ENCODE results near the gene FAP.

Gene FAP

DNA sequence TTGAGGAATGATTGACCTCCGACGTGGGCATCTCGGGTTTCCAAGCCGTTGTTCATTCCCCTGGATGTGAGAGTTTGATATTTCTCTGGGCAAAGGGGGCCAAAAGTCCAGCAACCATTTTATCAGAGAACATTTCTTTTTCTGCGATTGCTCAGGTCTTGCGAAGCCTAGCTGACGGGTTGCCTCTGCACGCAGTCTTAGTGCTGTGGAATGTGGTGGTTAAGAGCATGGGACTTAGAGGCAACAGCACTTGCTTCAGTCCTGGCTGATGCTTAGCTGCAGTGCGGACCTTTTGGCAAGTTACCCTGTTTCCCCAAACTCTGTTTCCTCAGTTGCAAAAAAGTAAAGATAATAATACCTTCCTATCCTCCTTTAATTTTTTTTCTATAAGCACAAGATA lies 45.0 kb downstream of the FAP start:
- Histone ChIP-seq H4K8ac (ENCODE audit: low read length) (no peak overlapping the region), H3K23ac (ENCODE audit: low read length in 2 of 2) (no peak overlapping the region), H4K91ac (ENCODE audit: low read length) (no peak overlapping the region), H3K18ac (ENCODE audit: low read depth in 1 of 2, low read length in 2 of 2) (no peak overlapping the region), H3K27me3 (ENCODE audit: control insufficient read depth in 1 of 2, insufficient read depth in 1 of 2, low read length in 2 of 2) (no peaks in the 10 kb centered on the region), H3K27ac (ENCODE audit: low read length, poor library complexity, severe bottlenecking) (no peak overlapping the region), H3K4me3 (ENCODE audit: insufficient read depth in 1 of 2, low read depth in 1 of 2, low read length in 2 of 2) (no peak overlapping the region), H2BK15ac (ENCODE audit: low read depth, poor library complexity, severe bottlenecking) (no peak overlapping the region), H3K79me1 (replicated peaks; ENCODE audit: low read length, poor library complexity, severe bottlenecking) (no peaks in the 10 kb centered on the region), H3K36me3 (ENCODE audit: control insufficient read depth in 1 of 2, insufficient read depth in 2 of 2, low read depth in 1 of 2, low read length in 2 of 2) (peaks cover 0 to 100% of the 10 kb centered on the region in 2 experiments), H3K9ac (ENCODE audit: low read length) (no peak overlapping the region), H3K9me3 (ENCODE audit: control insufficient read depth, low read length) (no peaks in the 10 kb centered on the region), H3K14ac (ENCODE audit: low read length in 2 of 2) (peak overlapping the region in 1 of 2 experiments; percentile 26), H2BK12ac (ENCODE audit: low read length in 2 of 2) (no peak overlapping the region), H2AK5ac (ENCODE audit: low read length, severe bottlenecking) (no peak overlapping the region), H2BK5ac (ENCODE audit: low read depth, low read length, poor library complexity, severe bottlenecking) (no peak overlapping the region), H2BK120ac (ENCODE audit: low read depth, low read length) (no peak overlapping the region), H2AFZ (ENCODE audit: low read depth, low read length) (no peak overlapping the region), H3K4ac (ENCODE audit: low read depth in 1 of 2, low read length in 2 of 2) (no peak overlapping the region), H3K4me1 (ENCODE audit: control insufficient read depth, insufficient read depth, low read depth, low read length) (peaks cover 5% of the 10 kb centered on the region), H3K4me2 (ENCODE audit: low read length, poor library complexity, severe bottlenecking) (no peak overlapping the region)
- 86% methylated on average over 9 of the region's 9 CpGs for WGBS
- peak; percentile 35 for DNase-seq

DNA sequence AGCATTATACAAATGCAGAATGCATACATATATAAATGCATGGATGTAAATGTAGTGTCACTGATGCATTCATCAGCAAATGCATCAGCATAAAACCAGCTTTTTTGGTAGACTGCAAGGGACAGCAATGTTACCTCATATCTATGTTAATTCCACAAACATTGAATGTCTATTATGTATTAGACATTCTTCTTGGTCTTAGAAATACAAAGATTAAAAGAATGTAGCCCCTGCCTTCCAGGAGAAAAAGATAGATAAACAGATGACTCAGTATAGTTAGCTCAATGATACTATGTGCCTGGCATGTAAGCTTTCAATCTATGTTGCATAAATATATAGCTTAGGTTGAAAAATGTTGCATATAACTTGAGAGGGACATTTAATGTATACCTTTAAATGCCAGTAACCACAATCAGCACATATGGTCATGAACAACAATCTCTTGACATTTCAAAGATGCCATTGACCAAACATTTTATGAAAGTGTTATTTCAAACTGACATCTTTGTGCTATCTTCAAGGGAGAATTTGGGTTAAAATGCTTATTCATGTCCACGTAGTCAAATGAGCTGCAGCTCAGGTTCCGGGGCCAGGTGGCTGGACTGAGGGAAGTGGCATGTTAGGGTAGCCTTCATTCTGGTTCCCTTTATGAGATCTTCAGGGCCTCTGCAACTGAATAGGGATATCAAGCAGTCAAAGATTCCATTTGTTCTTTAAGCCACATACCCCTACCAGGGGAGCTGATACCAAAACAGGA lies 46.0 kb downstream of the FAP start:
- Histone ChIP-seq H3K9me3 (ENCODE audit: control insufficient read depth, low read length) (no peaks in the 10 kb centered on the region), H3K27ac (ENCODE audit: low read length, poor library complexity, severe bottlenecking) (peak overlapping the region; percentile 66), H3K4ac (ENCODE audit: low read depth in 1 of 2, low read length in 2 of 2) (no peak overlapping the region)

DNA sequence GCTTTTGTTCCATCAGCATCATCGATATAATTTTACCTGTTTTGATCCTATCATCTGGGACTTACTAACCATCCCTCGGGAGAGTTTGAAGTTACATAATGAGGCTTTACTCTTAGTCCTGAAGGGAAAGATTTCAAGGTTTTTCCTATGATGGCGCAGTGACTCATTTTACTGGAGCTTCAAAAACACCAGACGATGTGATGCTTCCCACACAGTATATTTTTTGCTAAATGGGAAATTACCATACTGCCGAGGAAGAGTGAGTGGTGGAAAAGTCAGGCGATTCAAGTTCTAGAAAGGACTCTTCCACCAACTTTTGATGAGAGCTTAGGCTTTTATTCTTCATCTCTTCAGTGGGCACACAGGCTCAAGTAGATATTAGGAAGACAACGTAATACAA lies 46.6 kb downstream of the FAP start:
- Histone ChIP-seq H3K9me3 (ENCODE audit: control insufficient read depth, low read length) (no peaks in the 10 kb centered on the region), H2AK5ac (ENCODE audit: low read length, severe bottlenecking) (no peak overlapping the region), H3K14ac (ENCODE audit: low read length in 2 of 2) (no peak overlapping the region), H2AFZ (ENCODE audit: low read depth, low read length) (no peak overlapping the region), H4K8ac (ENCODE audit: low read length) (no peak overlapping the region), H3K23ac (ENCODE audit: low read length in 2 of 2) (no peak overlapping the region), H3K36me3 (ENCODE audit: control insufficient read depth in 1 of 2, insufficient read depth in 2 of 2, low read depth in 1 of 2, low read length in 2 of 2) (peaks cover 0 to 100% of the 10 kb centered on the region in 2 experiments), H3K79me1 (replicated peaks; ENCODE audit: low read length, poor library complexity, severe bottlenecking) (no peaks in the 10 kb centered on the region), H2BK5ac (ENCODE audit: low read depth, low read length, poor library complexity, severe bottlenecking) (no peak overlapping the region), H3K18ac (ENCODE audit: low read depth in 1 of 2, low read length in 2 of 2) (no peak overlapping the region), H2BK12ac (ENCODE audit: low read length in 2 of 2) (no peak overlapping the region), H3K4ac (ENCODE audit: low read depth in 1 of 2, low read length in 2 of 2) (no peak overlapping the region), H2BK15ac (ENCODE audit: low read depth, poor library complexity, severe bottlenecking) (no peak overlapping the region), H3K4me2 (ENCODE audit: low read length, poor library complexity, severe bottlenecking) (no peak overlapping the region), H3K9ac (ENCODE audit: low read length) (no peak overlapping the region), H3K4me1 (ENCODE audit: control insufficient read depth, insufficient read depth, low read depth, low read length) (peaks cover 5% of the 10 kb centered on the region), H3K4me3 (ENCODE audit: insufficient read depth in 1 of 2, low read depth in 1 of 2, low read length in 2 of 2) (no peak overlapping the region), H3K27ac (ENCODE audit: low read length, poor library complexity, severe bottlenecking) (peak overlapping the region; percentile 66), H3K27me3 (ENCODE audit: control insufficient read depth in 1 of 2, insufficient read depth in 1 of 2, low read length in 2 of 2) (no peaks in the 10 kb centered on the region), H4K91ac (ENCODE audit: low read length) (no peak overlapping the region), H2BK120ac (ENCODE audit: low read depth, low read length) (no peak overlapping the region)
- DNase-seq, result peak; percentile 68
- 69% methylated on average over 6 of the region's 7 CpGs for whole genome bisulfite sequencing

More for the DNA sequence above, 46.0 kb downstream of the FAP start:
- H2BK15ac ChIP-seq (ENCODE audit: low read depth, poor library complexity, severe bottlenecking), result no peak overlapping the region
- no peak overlapping the region for H2BK12ac ChIP-seq (ENCODE audit: low read length in 2 of 2)
- no peak overlapping the region for H3K23ac ChIP-seq (ENCODE audit: low read length in 2 of 2)
- H2AFZ ChIP-seq (ENCODE audit: low read depth, low read length), result no peak overlapping the region
- H2AK5ac ChIP-seq (ENCODE audit: low read length, severe bottlenecking), result no peak overlapping the region
- H3K27me3 ChIP-seq (ENCODE audit: control insufficient read depth in 1 of 2, insufficient read depth in 1 of 2, low read length in 2 of 2), result no peaks in the 10 kb centered on the region
- no peak overlapping the region for H3K9ac ChIP-seq (ENCODE audit: low read length)
- H3K4me3 ChIP-seq (ENCODE audit: insufficient read depth in 1 of 2, low read depth in 1 of 2, low read length in 2 of 2), result no peak overlapping the region
- WGBS, result 80% methylated on average over 2 of the region's 2 CpGs
- H2BK5ac ChIP-seq (ENCODE audit: low read depth, low read length, poor library complexity, severe bottlenecking), result no peak overlapping the region
- H4K91ac ChIP-seq (ENCODE audit: low read length), result no peak overlapping the region
- H3K79me1 ChIP-seq (replicated peaks; ENCODE audit: low read length, poor library complexity, severe bottlenecking), result no peaks in the 10 kb centered on the region
- H3K4me2 ChIP-seq (ENCODE audit: low read length, poor library complexity, severe bottlenecking), result no peak overlapping the region
- H3K18ac ChIP-seq (ENCODE audit: low read depth in 1 of 2, low read length in 2 of 2), result no peak overlapping the region
- H3K4me1 ChIP-seq (ENCODE audit: control insufficient read depth, insufficient read depth, low read depth, low read length), result peaks cover 5% of the 10 kb centered on the region
- H4K8ac ChIP-seq (ENCODE audit: low read length), result no peak overlapping the region
- H3K14ac ChIP-seq (ENCODE audit: low read length in 2 of 2), result no peak overlapping the region
- DNase-seq, result peak; percentile 50
- peaks cover 0 to 100% of the 10 kb centered on the region in 2 experiments for H3K36me3 ChIP-seq (ENCODE audit: control insufficient read depth in 1 of 2, insufficient read depth in 2 of 2, low read depth in 1 of 2, low read length in 2 of 2)
- no peak overlapping the region for H2BK120ac ChIP-seq (ENCODE audit: low read depth, low read length)

DNA sequence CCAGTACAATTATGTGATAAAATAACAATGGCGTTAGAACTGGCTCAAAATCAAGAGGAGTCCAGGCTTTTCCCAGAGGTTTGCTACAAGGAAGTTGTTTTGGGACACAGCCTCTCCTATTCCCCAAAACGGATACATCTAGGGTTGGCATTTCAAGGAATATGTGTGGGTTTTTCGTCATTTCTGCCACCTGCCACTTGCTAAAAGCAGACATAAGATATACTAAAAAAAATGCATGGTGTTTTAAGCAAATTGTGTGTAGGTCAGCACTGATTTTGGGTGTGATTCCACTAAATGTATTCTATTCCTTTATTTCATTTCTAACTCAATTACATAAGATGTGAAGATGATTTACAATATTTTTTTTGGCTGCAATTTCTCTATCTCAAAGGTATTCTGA lies 54.8 kb downstream of the FAP start:
- Histone ChIP-seq H2BK120ac (ENCODE audit: low read depth, low read length) (no peak overlapping the region), H3K9ac (ENCODE audit: low read length) (no peak overlapping the region), H2AFZ (ENCODE audit: low read depth, low read length) (no peak overlapping the region), H4K91ac (ENCODE audit: low read length) (no peak overlapping the region), H3K14ac (ENCODE audit: low read length in 2 of 2) (no peak overlapping the region), H3K4ac (ENCODE audit: low read depth in 1 of 2, low read length in 2 of 2) (no peak overlapping the region), H3K27me3 (ENCODE audit: control insufficient read depth in 1 of 2, insufficient read depth in 1 of 2, low read length in 2 of 2) (no peaks in the 10 kb centered on the region), H3K9me3 (ENCODE audit: control insufficient read depth, low read length) (no peaks in the 10 kb centered on the region), H4K8ac (ENCODE audit: low read length) (no peak overlapping the region), H3K4me1 (ENCODE audit: control insufficient read depth, insufficient read depth, low read depth, low read length) (peaks cover 2% of the 10 kb centered on the region), H3K36me3 (ENCODE audit: control insufficient read depth in 1 of 2, insufficient read depth in 2 of 2, low read depth in 1 of 2, low read length in 2 of 2) (peaks cover 0 to 100% of the 10 kb centered on the region in 2 experiments), H3K18ac (ENCODE audit: low read depth in 1 of 2, low read length in 2 of 2) (no peak overlapping the region), H3K4me3 (ENCODE audit: insufficient read depth in 1 of 2, low read depth in 1 of 2, low read length in 2 of 2) (no peak overlapping the region), H3K27ac (ENCODE audit: low read length, poor library complexity, severe bottlenecking) (no peak overlapping the region), H2AK5ac (ENCODE audit: low read length, severe bottlenecking) (no peak overlapping the region), H3K79me1 (replicated peaks; ENCODE audit: low read length, poor library complexity, severe bottlenecking) (no peaks in the 10 kb centered on the region), H3K23ac (ENCODE audit: low read length in 2 of 2) (no peak overlapping the region), H2BK12ac (ENCODE audit: low read length in 2 of 2) (no peak overlapping the region), H3K4me2 (ENCODE audit: low read length, poor library complexity, severe bottlenecking) (no peak overlapping the region), H2BK5ac (ENCODE audit: low read depth, low read length, poor library complexity, severe bottlenecking) (no peak overlapping the region), H2BK15ac (ENCODE audit: low read depth, poor library complexity, severe bottlenecking) (no peak overlapping the region)
- no peak for DNase-seq
- WGBS, result 100% methylated on average over 1 of the region's 3 CpGs
